Trophoblast cell (in vitro differentiated cells and primary cell): ENCODE data around the gene ADARB1.
A peak's percentile ranks its signal among the peaks of the same experiment; 100 is the strongest.

ENCODE experiments used
- DNase-seq, 2 donors: peaks; one replicate each; pipeline ENCODE4 v3.0.0-alpha.2; 2016
- H2AFZ ChIP-seq: 2 replicates; pipeline ENCODE4 v1.6.1; 2013; ENCODE audit warnings: low read length, moderate library complexity, mild to moderate bottlenecking; ENCODE audit not compliant: insufficient read depth, poor library complexity
- H2AK5ac ChIP-seq: 2 replicates; pipeline ENCODE4 v1.6.1; 2013; ENCODE audit warnings: mild to moderate bottlenecking, low read length
- H2BK120ac ChIP-seq: 2 replicates; pipeline ENCODE4 v1.6.1; 2013; ENCODE audit warnings: low read length, mild to moderate bottlenecking, moderate library complexity; ENCODE audit not compliant: insufficient read depth, poor library complexity
- H2BK12ac ChIP-seq: 2 replicates; pipeline ENCODE4 v1.6.1; 2013; ENCODE audit warnings: mild to moderate bottlenecking, low read length, moderate library complexity
- H2BK5ac ChIP-seq: 2 replicates; pipeline ENCODE4 v1.6.1; 2013; ENCODE audit warnings: low read length, low read depth, moderate library complexity, mild to moderate bottlenecking; ENCODE audit not compliant: poor library complexity
- H3K14ac ChIP-seq: 2 replicates; pipeline ENCODE4 v1.6.1; 2013; ENCODE audit warnings: mild to moderate bottlenecking, low read length
- H3K18ac ChIP-seq: 2 replicates; pipeline ENCODE4 v1.6.1; 2013; ENCODE audit warnings: mild to moderate bottlenecking, low read length
- H3K23ac ChIP-seq: 2 replicates; pipeline ENCODE4 v1.6.1; 2013; ENCODE audit warnings: low read length
- H3K27ac ChIP-seq: 2 replicates; pipeline ENCODE4 v1.5.1; 2013; ENCODE audit warnings: low read depth, mild to moderate bottlenecking, inconsistent platforms, low read length, moderate library complexity
- H3K27me3 ChIP-seq: 2 replicates; pipeline ENCODE4 v1.6.1; 2013; ENCODE audit warnings: inconsistent platforms, mild to moderate bottlenecking, low read length, moderate library complexity; ENCODE audit not compliant: insufficient read depth
- H3K36me3 ChIP-seq, 2 experiments: 1 replicate in 1 of 2; 2 replicates in 1 of 2; pipeline ENCODE4 v1.6.1; 2013; ENCODE audit warnings: low read length in 2 of 2, mild to moderate bottlenecking in 2 of 2, moderate library complexity in 1 of 2; ENCODE audit not compliant: insufficient read depth in 2 of 2, control insufficient read depth in 1 of 2
- H3K4ac ChIP-seq: 2 replicates; pipeline ENCODE4 v1.6.1; 2013; ENCODE audit warnings: low read depth, mild to moderate bottlenecking, low read length, moderate library complexity
- H3K4me1 ChIP-seq, 2 experiments: 1 replicate in 1 of 2; 2 replicates in 1 of 2; pipeline ENCODE4 v1.6.1; 2013; ENCODE audit warnings: low read length in 2 of 2, mild to moderate bottlenecking in 2 of 2, moderate library complexity in 1 of 2; ENCODE audit not compliant: insufficient read depth in 2 of 2, control insufficient read depth in 1 of 2
- H3K4me2 ChIP-seq: 2 replicates; pipeline ENCODE4 v1.6.1; 2013; ENCODE audit warnings: inconsistent platforms, mild to moderate bottlenecking, low read length, moderate library complexity
- H3K4me3 ChIP-seq: 2 replicates; pipeline ENCODE4 v1.5.1; 2013; ENCODE audit warnings: mild to moderate bottlenecking, low read depth, low read length, inconsistent platforms
- H3K79me1 ChIP-seq: one replicate; pipeline ENCODE4 v1.6.1; 2013; ENCODE audit warnings: low read length
- H3K79me2 ChIP-seq: 2 replicates; pipeline ENCODE4 v1.6.1; 2013; ENCODE audit warnings: low read length, mild to moderate bottlenecking; ENCODE audit not compliant: control insufficient read depth, insufficient read depth, poor library complexity
- H3K9ac ChIP-seq: 2 replicates; pipeline ENCODE4 v1.6.1; 2013; ENCODE audit warnings: mild to moderate bottlenecking, low read length
- H3K9me3 ChIP-seq: 2 replicates; pipeline ENCODE4 v1.6.1; 2013; ENCODE audit warnings: low read depth, mild to moderate bottlenecking, control low read depth, inconsistent platforms, low read length; ENCODE audit not compliant: insufficient read depth
- H4K12ac ChIP-seq: 2 replicates; pipeline ENCODE4 v1.6.1; 2013; ENCODE audit warnings: low read depth, mild to moderate bottlenecking, low read length, moderate library complexity
- H4K8ac ChIP-seq: 2 replicates; pipeline ENCODE4 v1.6.1; 2013; ENCODE audit warnings: low read depth, mild to moderate bottlenecking, low read length, moderate library complexity
- H4K91ac ChIP-seq: one replicate; pipeline ENCODE4 v1.6.1; 2013; ENCODE audit warnings: low read depth, mild to moderate bottlenecking, low read length, moderate library complexity
- WGBS: extraction: QIAGEN DNeasy Blood & Tissue Kit; methylation state at CpG from one replicate; pipeline ENCODE4 v1.1.7; 2013; ENCODE audit warnings: missing lambda C conversion rate; ENCODE audit not compliant: insufficient read length, insufficient coverage; ENCODE audit errors: extremely low coverage; 5-methylcytosine and 5-hydroxymethylcytosine counted together

Gene ADARB1

DNA sequence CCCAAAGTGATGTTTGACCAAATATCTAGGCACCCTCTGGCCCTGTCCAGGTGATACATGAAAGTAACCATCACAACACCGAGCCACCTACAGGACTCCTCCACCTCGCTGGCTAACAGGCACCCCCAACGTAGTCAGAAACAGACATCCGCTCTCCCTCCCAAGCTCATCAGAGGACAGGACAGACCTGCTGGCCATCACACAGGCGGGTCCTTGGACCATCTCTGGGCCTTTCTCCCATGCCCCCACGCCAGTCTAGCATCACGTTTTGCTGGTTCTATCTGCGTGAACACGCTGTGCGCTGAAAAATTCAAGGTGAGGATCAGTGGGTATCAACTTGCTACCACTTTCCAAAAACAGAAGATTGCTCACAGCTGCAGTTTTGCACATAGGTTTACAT is 21.4 kb upstream of the ADARB1 start:
- no peak overlapping the region for H3K4ac ChIP-seq
- H3K27ac ChIP-seq = no peak overlapping the region
- H4K91ac ChIP-seq = no peak overlapping the region
- H3K4me3 ChIP-seq = no peak overlapping the region
- H3K27me3 ChIP-seq = no peaks in the 10 kb centered on the region
- H3K79me2 ChIP-seq = peaks cover 2% of the 10 kb centered on the region
- no peak for DNase-seq
- no peak overlapping the region for H3K9ac ChIP-seq
- no peak overlapping the region for H2AFZ ChIP-seq
- no peak overlapping the region for H3K23ac ChIP-seq
- no CpG with 5 or more reads among the region's 10 CpGs for WGBS
- no peak overlapping the region for H2BK5ac ChIP-seq
- no peak overlapping the region for H3K14ac ChIP-seq
- no peaks in the 10 kb centered on the region for H3K4me1 ChIP-seq
- no peak overlapping the region for H3K4me2 ChIP-seq
- no peak overlapping the region for H2BK12ac ChIP-seq
- no peak overlapping the region for H2AK5ac ChIP-seq
- no peak overlapping the region for H2BK120ac ChIP-seq
- H3K9me3 ChIP-seq = peaks cover 4% of the 10 kb centered on the region
- H3K36me3 ChIP-seq = no peaks in the 10 kb centered on the region
- no peak overlapping the region for H3K18ac ChIP-seq
- H3K79me1 ChIP-seq = no peaks in the 10 kb centered on the region
- H4K12ac ChIP-seq = no peak overlapping the region
- H4K8ac ChIP-seq = no peak overlapping the region

DNA sequence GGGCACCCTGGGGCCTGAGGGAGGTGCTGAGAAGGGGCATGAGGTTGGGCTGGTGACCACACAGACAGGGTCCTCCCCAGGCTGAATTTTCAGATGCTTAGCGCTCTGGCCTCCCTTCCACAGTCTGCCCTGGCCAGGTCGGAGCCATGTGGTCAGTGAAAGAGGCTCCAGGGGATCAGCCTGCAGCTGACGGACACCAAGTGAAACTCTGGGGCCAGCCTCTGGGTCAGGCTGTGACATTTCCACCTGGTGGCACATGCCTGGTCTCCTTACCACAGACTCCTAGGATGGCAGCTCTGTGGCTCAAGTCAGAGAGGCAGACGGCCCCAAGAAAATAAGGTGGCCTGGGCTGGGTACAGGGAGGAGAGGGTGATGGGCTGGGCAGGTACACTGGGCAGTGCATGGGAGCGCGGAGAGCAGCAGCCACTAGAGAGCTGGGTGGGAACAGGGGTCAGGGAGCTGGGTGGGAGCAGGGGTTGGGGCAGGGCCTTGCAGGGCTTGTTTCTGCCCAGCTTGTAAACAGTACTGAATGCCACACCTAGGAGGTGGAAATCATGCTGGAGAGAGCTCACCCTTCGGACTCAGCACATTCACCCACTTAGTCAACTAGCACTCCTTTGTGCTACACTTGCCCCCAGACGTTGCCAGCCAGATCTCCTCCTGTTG is 20.7 kb upstream of the ADARB1 start:
- whole genome bisulfite sequencing = no CpG with 5 or more reads among the region's 8 CpGs
- Histone ChIP-seq H3K18ac (no peak overlapping the region), H2AFZ (no peak overlapping the region)

DNA sequence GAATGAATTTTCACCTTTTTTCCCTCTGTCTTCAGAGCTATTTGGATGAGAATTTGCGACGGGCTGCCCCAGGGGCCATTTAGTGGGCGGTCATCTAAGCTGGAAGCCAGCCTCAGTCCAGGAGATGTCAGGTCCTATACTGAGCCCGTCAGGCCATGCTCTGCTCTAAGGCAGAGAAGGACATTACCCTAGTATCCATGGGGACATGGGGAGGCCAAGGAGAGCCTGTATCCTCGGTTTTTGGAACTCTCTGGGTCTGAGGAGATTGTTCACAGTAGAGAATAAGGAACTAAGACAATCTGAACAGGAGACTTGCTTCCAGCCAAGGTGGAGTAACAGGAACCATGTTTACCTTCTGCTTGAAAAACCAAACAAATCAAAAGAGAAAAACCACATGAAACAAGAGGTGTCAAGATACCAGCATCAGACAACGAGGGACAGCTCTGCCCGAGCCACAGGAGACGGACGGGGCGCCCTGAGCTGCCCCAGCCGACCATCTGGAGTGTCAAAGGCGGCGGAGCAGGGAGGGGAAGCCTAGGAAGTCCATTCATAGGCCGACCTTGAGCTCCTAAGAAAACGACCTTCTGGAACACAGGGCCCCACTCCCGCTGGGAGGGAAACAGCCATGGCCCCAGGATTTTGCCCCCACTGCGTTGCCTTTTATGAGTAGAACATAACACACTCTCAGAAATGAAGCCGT is 20.0 kb upstream of the ADARB1 start:
- H3K79me2 ChIP-seq = peaks cover 2% of the 10 kb centered on the region
- H3K9me3 ChIP-seq = peaks cover 4% of the 10 kb centered on the region
- H4K12ac ChIP-seq = no peak overlapping the region
- WGBS = no CpG with 5 or more reads among the region's 18 CpGs
- H3K4ac ChIP-seq = no peak overlapping the region
- H3K9ac ChIP-seq = no peak overlapping the region
- H3K18ac ChIP-seq = no peak overlapping the region
- H2AFZ ChIP-seq = no peak overlapping the region
- H3K14ac ChIP-seq = no peak overlapping the region
- no peak overlapping the region for H2AK5ac ChIP-seq
- H3K27ac ChIP-seq = no peak overlapping the region
- H3K79me1 ChIP-seq = no peaks in the 10 kb centered on the region
- no peak overlapping the region for H4K91ac ChIP-seq
- H3K4me1 ChIP-seq = no peaks in the 10 kb centered on the region
- H3K23ac ChIP-seq = no peak overlapping the region
- no peaks in the 10 kb centered on the region for H3K27me3 ChIP-seq
- no peak overlapping the region for H3K4me3 ChIP-seq
- H4K8ac ChIP-seq = no peak overlapping the region
- no peaks in the 10 kb centered on the region for H3K36me3 ChIP-seq
- H2BK120ac ChIP-seq = no peak overlapping the region
- DNase-seq = no peak
- H2BK12ac ChIP-seq = no peak overlapping the region
- no peak overlapping the region for H3K4me2 ChIP-seq
- H2BK5ac ChIP-seq = no peak overlapping the region

More for the DNA sequence above, 20.7 kb upstream of the ADARB1 start:
- no peaks in the 10 kb centered on the region for H3K4me1 ChIP-seq
- peak overlapping the region; percentile 7 for H2BK12ac ChIP-seq
- H2BK5ac ChIP-seq = no peak overlapping the region
- H3K4me3 ChIP-seq = no peak overlapping the region
- H2BK120ac ChIP-seq = no peak overlapping the region
- no peaks in the 10 kb centered on the region for H3K27me3 ChIP-seq
- H4K12ac ChIP-seq = no peak overlapping the region
- no peaks in the 10 kb centered on the region for H3K79me1 ChIP-seq
- no peak overlapping the region for H3K23ac ChIP-seq
- H4K91ac ChIP-seq = no peak overlapping the region
- no peak for DNase-seq
- peaks cover 2% of the 10 kb centered on the region for H3K79me2 ChIP-seq
- H3K9me3 ChIP-seq = peaks cover 4% of the 10 kb centered on the region
- no peak overlapping the region for H2AK5ac ChIP-seq
- no peak overlapping the region for H3K27ac ChIP-seq
- no peak overlapping the region for H3K4me2 ChIP-seq
- H4K8ac ChIP-seq = no peak overlapping the region
- H3K4ac ChIP-seq = no peak overlapping the region
- no peaks in the 10 kb centered on the region for H3K36me3 ChIP-seq
- H3K14ac ChIP-seq = no peak overlapping the region
- H3K9ac ChIP-seq = no peak overlapping the region

DNA sequence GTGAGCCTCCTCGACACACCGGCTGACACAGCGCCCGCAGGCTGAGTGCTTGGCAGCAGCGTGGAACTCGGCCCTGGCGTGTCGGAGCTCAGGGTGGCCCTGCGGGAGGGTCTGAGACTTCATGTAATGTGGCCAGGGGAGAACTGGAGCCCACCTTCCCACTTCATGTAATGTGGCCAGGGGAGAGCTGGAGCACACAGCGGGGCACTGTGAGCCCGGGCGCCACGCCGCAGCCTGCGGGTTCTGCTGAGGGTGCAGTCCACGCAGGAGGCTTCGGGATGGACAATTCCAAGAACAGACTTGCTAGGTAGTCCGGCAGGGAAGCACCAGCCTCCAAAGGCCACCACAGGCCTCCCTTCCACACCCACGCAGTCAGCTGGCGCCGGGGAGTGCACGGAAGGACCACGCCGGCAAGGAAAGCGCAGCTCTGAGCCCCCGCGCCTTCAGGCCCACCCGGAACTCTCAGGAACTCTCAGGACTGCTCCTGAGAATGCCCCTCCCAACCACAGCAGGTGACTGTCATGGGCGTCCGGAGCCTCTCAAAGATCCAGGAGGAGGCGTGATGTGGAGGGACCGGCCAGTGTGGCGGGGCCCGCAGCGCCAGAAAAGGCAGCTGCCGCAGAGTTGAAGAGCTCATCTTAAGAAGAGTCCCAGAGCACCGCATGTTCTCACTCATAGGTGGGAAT is 19.3 kb upstream of the ADARB1 start:
- Histone ChIP-seq H2AK5ac (no peak overlapping the region), H3K4me2 (no peak overlapping the region), H2BK12ac (no peak overlapping the region), H3K27ac (no peak overlapping the region), H3K18ac (no peak overlapping the region), H4K91ac (no peak overlapping the region), H3K9me3 (peaks cover 4% of the 10 kb centered on the region), H4K12ac (no peak overlapping the region), H3K4me1 (no peaks in the 10 kb centered on the region), H3K79me1 (no peaks in the 10 kb centered on the region), H2AFZ (no peak overlapping the region), H3K4ac (no peak overlapping the region), H2BK5ac (no peak overlapping the region), H2BK120ac (no peak overlapping the region), H3K36me3 (no peaks in the 10 kb centered on the region), H3K27me3 (no peaks in the 10 kb centered on the region), H3K14ac (no peak overlapping the region), H3K79me2 (peaks cover 2% of the 10 kb centered on the region), H3K4me3 (peak overlapping the region; percentile 1), H4K8ac (no peak overlapping the region), H3K9ac (no peak overlapping the region), H3K23ac (no peak overlapping the region)
- WGBS = no CpG with 5 or more reads among the region's 37 CpGs
- no peak for DNase-seq
